GM19397 (cell line): ENCODE measurements around the gene FTCD.
"Not testable (repeated sequence)": the region's sequence is repeated elsewhere in the genome, so short reads cannot be mapped to it uniquely, and the experiment has no call there.

Experiments
- ATAC-seq: cut with Tn5 transposase; IDR thresholded peaks from one replicate; pipeline ENCODE4 v1.9.1; 2021; ENCODE audit warnings: mild to moderate bottlenecking, moderate library complexity; ENCODE audit not compliant: unreplicated experiment

The FTCD gene

DNA sequence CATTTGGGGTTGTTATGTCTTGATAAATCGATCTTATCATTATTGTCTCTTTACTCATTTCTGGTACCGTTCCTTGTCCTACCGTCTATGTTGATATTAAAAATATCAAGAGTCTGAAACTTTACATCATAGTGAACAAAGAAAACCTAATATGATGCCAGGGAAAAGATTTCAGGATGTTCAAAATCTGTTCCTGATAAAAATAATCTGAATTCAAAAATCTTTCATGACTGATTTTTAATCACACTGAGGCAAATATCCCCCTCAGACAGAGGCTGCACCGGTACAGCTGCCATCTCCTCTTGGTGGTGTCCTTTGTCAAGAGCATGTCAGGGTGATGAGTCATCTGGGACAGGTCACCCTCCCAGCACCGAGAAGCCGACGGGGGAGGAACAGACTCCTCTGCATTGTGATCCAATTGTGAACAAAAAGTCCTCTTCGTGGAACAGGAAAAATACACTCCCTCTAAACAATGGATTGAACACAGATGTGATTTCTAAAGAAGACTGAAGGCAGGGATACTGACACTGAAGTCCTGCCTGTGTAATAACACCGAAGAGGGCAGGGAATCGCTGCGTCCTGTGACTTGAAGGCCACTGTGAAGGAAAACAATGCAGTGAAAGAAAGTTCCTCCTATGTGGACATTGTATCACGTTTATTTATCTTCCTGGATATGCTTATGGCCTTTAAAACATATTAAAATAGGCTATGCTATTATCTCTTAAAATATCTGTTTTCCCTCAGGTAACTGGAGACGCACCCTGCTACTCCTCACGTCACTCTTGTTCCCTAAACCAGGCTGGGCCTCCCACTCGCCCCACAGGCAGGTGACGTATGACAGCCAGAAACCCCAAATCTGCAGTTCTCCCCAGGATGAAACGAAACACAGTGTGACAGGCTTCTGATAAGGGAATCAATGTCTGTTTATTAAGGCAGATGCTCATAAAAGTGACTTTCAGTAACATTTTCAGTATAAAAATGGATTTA lies 33.1 kb upstream of the FTCD start:
- no peak for ATAC-seq

DNA sequence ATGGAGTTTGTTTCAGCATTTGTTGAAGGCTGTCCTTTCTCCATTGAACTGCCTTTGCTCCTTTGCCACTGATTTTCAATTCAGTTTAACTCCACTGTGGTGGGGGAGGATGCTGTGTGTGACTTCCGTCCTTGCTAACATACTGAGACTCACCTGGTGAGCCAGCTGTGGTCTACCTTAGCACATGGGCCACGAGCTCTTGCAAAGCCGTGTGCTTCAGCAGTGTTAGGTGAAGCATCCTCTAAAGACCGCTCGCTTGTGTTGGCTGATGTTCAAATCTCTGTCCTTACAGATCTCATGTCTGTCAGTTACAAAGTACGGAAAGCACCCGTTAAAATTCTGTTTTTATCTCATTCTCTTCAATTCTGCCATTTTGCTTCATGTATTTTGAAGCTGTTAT lies 32.4 kb upstream of the FTCD start:
- ATAC-seq: no peak

DNA sequence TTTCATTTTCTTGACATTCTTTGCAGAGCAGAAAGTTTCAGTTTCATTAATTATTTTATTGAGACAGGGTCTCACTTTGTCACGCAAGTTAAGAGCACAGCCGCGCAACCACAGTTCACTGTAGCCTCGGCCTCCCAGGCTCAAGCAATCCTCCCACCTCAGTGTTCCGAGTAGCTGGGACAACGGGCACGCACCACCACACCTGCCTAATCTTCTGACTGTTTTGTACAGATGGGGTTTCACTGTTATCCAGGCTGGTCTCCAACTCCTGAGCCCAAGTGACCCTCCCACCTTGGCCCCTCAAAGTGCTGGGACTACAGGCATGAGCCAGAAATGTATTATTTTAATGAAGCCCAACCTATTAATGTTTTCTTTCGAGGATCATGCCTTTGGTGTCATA lies 31.9 kb upstream of the FTCD start:
- ATAC-seq: no peak

DNA sequence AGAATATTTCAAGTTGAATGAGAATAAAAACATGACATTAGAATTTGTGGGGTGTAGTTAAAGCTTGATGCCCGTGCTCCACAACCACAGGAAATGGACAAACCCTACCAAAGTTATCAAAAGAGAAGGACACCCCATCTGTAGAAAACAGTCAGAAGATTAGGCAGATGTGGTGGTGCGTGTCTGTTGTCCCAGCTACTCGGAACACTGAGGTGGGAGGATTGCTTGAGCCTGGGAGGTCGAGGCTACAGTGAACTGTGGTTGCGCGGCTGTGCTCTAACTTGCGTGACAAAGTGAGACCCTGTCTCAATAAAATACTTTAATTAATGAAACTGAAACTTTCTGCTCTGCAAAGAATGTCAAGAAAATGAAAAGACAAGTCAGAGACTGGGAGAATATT lies 30.3 kb upstream of the FTCD start:
- ATAC-seq: no peak

DNA sequence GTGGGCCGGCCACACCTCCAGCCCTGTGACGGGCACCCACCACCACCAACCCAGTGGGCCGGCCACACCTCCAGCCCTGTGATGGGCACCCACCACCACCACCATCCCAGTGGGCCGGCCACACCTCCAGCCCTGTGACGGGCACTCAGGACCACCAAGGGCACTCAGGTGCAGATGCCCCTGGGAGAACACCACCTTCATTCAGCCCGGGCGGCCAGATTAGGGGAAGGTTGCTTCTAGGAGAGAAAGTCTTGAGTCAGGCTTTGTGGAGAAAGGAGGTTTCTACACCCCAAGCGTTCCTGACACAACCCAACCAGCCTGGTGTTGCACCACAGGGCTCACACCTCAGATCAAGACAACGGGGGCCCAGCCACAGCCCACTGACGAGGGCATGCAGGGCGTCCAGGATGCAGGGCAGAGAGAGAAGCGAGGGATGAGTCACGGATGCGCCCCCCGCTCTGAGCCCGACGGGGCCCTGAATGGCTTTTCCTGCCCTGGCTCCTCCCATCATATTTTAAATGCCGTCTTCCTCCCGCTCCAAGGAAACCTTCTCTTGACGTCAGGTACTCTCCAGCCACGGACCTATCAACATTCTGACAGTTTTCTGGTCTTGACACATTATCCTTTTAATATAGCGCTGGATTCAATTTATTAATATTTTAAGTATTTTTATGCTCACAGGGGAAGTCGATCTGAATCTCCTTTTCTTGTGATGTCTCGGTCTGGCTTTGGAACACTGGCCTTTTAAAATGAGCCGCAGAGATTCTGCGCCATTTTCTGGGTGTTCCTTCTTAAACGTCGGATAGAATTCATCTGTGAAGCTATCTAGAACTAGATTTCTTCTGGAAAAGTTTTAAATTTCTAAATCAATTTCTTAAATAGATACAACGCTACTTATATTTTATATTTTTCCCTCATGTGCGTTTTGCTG lies 29.5 kb upstream of the FTCD start:
- ATAC-seq: peak; percentile 73

DNA sequence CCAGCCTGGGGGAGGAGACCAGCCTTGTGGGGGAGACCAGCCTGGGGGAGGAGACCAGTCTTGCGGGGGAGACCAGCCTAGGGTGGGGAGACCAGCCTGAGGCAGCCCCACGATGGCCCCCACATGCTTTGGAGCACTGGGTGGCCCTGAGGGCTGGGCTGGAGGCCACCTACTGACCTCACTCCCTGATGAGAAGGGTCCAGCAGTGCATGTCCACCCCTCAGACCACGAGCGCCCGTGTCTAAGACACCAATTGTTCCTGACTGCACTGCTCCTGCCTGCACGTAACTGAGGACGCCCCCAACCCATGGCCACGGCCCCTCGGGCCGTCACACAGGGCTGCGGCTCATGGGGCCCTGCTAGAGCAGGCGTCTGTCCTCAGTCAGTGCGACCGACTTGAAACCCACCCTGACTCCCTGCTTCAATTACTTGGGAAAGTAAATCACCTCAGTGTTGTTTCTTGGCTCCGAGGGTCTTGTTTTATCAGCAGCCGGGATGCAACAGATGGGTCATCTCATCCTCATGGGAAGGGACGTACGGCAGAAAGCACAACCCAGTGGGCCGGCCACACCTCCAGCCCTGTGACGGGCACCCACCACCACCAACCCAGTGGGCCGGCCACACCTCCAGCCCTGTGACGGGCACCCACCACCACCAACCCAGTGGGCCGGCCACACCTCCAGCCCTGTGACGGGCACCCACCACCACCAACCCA lies 28.7 kb upstream of the FTCD start, which contains the start of gene SPATC1L:
TSS of gene SPATC1L (minus strand) at position 550 of the 715 bp plus-strand sequence. CDS start 1,643 bp downstream, outside the sequence.
- ATAC-seq: peak; percentile 56

DNA sequence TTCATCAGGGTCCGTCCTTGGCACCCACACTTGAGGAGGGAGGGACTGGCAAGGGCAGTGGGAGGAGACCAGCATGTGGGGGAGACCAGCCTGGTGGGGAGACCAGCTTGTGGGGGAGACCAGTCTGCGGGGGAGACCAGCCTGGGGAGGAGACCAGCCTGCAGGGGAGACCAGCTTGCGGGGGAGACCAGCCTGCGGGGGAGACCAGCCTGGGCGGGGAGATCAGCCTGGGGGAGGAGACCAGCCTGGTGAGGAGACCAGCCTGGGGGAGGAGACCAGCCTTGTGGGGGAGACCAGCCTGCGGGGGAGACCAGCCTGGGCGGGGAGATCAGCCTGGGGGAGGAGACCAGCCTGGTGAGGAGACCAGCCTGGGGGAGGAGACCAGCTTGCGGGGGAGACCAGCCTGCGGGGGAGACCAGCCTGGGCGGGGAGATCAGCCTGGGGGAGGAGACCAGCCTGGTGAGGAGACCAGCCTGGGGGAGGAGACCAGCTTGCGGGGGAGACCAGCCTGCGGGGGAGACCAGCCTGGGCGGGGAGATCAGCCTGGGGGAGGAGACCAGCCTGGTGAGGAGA lies 28.0 kb upstream of the FTCD start:
- ATAC-seq: not testable (repeated sequence)

DNA sequence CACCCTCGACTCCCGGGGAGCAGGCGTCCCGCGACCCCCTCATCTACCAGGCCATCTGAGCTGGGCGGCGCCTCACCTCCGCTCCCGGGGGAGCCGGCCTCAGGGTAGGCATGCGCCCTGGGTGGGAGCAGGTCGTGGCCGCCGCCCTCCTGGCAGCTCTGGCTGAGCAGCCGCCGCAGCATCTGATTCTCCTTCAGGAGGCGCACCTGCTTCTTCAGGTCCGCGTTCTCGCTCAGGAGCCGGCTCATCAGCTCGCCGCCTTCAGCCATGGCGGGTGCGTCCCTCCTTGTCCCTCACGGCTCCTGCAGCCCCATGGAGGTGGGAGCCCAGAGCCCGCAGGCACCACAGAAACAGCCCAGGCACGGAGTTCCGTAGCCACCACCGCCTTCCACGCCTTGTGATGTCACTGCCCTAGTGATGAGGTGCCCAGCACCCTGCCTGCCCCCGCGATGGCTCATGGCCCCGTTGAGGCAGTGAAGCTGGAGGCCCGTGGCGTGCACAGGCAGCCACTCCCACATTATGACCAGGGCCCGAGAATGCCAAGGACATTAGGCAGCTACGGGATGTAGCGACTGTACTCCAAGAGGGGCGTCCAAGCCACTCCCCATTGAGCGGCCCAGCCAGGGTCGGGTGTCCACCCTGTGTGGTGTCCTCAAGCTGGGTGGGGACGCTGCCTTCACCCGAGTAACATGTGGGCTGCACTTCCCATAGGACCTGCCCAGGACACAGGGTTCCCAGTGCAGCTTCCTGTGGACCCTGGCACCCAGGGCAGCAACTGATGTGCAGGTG lies 27.4 kb upstream of the FTCD start:
- ATAC-seq: no peak

DNA sequence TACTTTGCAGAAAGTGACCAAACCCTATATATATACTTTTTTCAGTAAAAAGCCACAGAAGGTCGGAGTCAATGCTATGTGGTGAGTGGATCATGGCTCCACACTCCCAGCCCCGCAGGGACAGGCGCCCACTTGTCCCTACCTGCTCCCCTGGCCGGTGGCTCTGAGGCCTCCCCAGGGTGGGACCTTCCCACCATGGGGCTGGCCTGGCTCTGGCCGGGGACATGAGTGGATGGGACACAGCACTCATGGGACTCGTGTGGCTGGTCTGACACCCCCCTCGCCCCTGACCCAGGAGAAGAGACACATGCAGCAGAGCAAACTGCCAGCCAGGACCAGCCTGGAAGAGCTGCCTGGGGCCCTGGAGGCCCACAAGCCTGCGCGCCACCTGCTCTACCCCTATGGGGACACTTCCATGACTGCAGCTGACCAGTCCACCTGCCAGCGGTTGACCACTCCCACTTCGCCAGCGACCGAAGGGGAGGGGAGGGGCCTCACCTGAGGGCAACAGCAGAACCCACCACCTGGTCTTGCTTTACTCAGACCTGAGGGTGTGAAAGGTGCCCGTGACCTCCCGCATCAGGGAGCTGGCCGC lies 26.7 kb upstream of the FTCD start:
- ATAC-seq: no peak

DNA sequence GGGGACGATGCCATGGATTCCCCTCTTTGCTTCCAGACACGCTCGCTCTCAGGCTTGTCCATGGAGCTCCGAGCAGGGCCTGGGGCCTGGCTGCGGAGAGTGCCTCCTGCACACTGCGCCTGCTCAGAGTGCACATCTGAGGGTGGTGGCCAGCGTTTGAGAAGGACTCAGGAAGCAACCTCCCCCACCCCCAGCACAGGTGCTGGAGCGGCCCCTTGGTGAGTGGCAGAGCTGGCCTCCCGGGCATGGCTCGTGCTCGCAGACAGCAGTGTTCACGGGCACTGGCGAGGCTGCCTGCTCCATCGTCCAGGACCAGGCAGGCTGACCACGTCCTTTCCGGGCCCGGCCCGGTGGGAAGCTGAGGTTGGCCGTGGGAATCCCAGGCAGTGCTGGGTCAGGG lies 26.1 kb upstream of the FTCD start:
- no peak for ATAC-seq

DNA sequence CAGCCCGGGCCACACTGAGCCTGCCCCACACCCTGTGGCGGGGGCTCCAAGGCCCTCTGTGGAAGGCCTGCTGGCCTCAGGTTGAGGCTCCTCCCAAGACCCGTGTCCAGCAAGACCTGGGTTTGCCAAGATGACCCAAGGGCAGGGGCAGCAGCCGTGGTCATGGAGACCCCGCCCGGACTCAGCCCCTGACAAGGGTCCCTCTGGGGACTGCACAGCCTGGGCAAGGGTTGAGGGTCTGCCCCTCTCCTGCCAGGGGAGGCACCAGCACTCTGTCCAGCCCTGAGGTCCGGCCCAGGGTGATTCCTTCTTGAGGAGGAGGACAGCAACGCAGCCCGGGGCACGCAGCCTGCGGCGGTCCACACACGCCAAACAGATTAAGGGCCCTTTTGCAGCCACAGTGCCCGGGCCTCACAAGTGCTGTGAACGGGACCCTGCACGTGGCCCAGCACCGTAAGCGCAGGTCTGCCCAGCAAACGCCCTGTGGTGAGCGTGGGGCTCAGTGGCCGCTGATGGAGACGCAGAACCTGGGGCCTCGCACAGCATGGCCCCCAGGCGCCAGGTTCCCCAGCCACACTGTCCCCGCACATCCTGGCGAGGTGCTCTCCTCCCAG lies 25.5 kb upstream of the FTCD start:
- ATAC-seq: no peak

DNA sequence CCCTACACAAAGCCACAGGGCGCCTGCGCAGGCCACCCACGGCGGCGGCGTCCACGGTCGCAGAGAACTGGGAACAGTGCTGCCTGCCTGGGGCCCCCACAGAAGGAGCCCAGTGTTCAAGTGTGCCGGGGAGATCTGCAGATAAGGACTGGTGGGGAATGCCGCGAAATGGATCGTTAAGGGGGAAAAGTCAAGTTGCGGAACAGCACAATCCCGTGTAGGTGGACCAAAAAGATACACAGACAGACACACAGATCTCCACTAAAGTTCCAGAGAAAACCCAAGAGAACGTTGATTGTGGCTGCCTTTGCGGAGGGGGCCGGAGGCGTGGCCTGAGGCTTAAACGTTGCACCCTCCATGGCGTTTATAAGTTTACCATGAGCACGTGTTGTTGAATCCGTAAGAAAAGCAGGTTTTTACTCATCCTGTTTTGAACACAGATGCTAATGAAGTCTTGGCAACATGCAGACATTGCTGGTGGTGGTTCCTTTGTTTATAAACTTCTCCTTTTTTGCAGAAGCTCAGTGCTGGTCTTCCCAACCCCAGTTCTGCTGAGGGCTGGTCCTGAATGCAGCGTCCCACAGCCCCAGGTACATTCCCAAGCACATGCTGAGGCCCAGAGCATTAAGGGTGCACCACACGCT lies 24.8 kb upstream of the FTCD start:
- ATAC-seq: no peak

DNA sequence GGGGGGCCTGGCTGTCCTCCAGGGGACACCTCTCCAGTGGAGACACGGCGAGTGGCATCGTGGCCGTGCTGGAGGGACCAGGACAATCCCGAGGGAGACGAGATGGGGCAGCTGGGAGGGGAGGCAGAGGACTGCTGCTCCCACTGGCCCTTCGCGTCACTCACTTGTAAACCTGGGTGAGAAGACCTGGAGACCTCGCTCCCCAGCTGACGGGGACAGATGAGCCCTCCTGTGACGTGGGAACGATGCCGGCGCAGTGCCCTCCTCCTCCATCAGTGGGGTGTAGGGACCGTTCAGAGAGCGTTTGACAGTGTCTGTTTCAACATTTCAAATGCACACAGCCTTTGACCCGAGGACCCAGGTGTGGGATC lies 24.3 kb upstream of the FTCD start:
- no peak for ATAC-seq

DNA sequence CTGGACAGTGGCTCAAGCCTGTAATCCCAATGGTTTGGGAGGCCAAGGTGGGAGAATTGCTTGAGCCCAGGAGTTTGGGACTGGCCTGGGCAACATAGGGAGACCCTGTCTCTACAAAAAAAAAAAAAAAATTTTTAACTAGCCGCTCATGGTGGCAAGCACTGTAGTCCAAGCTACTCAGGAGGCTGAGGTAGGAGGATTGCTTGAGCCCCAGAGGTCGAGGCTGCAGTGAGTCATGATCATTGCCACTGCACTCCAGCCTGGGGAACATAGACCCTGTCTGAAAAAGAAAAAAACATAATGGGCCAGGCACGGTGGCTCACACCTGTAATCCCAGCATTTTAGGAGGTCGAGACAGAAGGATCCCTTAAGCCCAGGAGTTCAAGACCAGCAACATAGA lies 23.6 kb upstream of the FTCD start:
- no peak for ATAC-seq

DNA sequence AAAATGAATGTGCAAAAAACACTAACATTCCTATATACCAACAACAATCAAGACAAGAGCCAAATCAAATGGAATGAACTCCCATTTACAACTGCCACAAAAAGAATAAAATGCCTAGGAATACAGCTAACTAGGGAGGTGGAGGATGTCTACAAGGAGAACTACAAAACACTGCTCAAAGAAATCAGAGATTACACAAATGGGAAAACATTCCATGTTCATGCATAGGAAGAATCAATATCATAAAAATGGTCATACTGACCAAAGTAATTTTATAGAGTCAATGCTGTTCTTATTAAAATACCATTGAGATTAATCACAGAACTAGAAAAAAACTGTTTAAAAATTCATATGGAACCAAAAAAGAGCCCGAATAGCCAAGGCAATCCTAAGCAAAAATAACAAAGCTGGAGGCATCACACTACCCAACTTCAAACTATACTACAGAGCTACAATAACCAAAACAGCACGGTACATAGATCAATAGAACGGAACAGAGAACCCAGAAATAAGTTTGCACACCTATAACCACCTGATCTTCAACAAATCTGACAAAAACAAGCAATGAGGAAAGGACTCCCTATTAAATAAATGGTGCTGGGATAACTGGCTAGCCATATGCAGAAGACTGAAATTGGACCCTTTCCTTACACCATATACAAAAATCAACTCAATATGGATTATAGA lies 21.2 kb upstream of the FTCD start:
- not testable (repeated sequence) for ATAC-seq

DNA sequence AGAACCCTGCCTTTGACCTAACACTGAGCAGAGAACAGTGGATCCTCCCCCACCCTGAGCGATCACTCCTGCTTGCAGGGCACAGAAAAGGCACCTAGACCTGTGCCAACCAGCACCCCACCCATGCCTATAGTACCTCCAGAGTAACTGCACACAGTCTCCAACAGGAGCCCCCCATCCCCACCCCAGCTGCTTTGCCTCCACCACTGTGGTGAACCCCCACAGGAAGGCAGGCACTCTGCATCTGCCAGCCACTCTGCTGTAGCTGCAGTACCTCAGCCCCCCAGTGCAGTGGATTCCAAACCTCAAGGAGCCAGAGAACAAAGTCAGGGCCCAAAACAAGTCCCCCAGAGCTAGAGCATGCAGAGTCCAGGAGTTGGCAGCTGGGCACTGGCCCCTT lies 18.2 kb upstream of the FTCD start:
- ATAC-seq: no peak

DNA sequence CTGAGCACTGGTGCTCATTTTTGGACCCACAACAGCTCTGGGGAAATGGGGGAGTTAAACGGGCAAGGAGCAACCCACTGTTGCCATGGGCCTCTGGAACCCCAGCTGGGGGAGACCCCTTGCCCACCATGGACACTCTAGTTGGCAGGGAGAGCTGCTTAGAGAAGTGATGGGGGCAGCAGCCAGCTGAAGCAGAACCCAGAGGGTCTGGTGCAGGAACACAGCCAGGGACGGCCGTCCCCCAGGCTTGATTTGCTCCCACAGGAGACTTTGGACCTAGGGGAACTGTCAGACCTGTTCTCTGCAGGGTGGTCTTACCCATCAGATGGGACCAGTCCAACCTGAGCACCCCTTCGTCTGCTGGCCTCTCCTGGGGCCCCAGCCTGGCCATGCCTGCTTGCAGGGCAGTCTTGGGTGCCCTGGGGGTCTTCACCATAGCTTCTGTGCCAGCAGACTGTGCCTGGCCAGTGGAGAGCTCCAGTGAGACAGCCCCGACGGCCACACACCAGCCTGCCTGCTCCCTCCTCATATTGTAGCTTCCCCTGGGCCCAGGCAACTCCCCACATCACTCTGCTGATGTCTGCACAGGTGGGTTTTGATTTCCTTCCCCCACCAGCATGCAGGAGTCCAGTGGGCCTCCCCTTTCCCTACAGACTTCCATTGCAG lies 17.6 kb upstream of the FTCD start:
- no peak for ATAC-seq
